ENCODE results near the gene LRRC3.

- no peak for TF ChIP-seq POLR2AphosphoS5 (IDR thresholded peaks at IDR 0.05)
- no peak for TF ChIP-seq POLR2A (IDR thresholded peaks at IDR 0.05)
These were observed 48.4 kb upstream of the LRRC3 start for GRCh38 chr21:44406953-44407352.

Data from prostate gland (tissue), 1 donor.